IPS-NIHi7 (cell line): ENCODE data around the gene PPFIA3.

Experiments
- DNase-seq: peaks from one replicate; pipeline ENCODE4 v3.0.0; 2012; ENCODE audit warnings: mixed read lengths; ENCODE audit errors: extremely low spot score

Gene PPFIA3

GRCh38 chr19:49148784-49149651 lies 29.7 kb downstream of the PPFIA3 start:
- peak; percentile 92 for DNase-seq

- peak; percentile 46 for DNase-seq
These were observed 30.3 kb downstream of the PPFIA3 start for GRCh38 chr19:49149652-49150105.

- DNase-seq: peak; percentile 74
These were observed 31.0 kb downstream of the PPFIA3 start for GRCh38 chr19:49150106-49150943.

GRCh38 chr19:49150944-49151243 lies 31.6 kb downstream of the PPFIA3 start:
- peak; percentile 6 for DNase-seq

GRCh38 chr19:49151267-49152118 lies 32.1 kb downstream of the PPFIA3 start:
- DNase-seq: peak; percentile 91

GRCh38 chr19:49152119-49152550 lies 32.8 kb downstream of the PPFIA3 start:
- DNase-seq: no peak

- DNase-seq: no peak
These were observed 33.9 kb downstream of the PPFIA3 start for GRCh38 chr19:49153167-49153809.

GRCh38 chr19:49154279-49154678 lies 34.9 kb downstream of the PPFIA3 start:
- no peak for DNase-seq

GRCh38 chr19:49155005-49155819 lies 35.9 kb downstream of the PPFIA3 start, which contains the start of gene HRC:
HRC (minus strand) TSS chr19:49155396; CDS start chr19:49155237, 159 bp downstream.
- no peak for DNase-seq

- DNase-seq: no peak
These were observed 36.5 kb downstream of the PPFIA3 start for GRCh38 chr19:49155820-49156346.

GRCh38 chr19:49157445-49158224 lies 38.3 kb downstream of the PPFIA3 start, which contains the start of gene TRPM4:
TRPM4 (plus strand) TSS chr19:49157792; CDS start chr19:49157867, 75 bp downstream.
- peak; percentile 92 for DNase-seq

- no peak for DNase-seq
These were observed 41.3 kb downstream of the PPFIA3 start for GRCh38 chr19:49160450-49161189.

- no peak for DNase-seq
These were observed 42.6 kb downstream of the PPFIA3 start for GRCh38 chr19:49161987-49162386.

GRCh38 chr19:49165111-49165750 lies 45.9 kb downstream of the PPFIA3 start:
- no peak for DNase-seq

- peak; percentile 56 for DNase-seq
These were observed 46.5 kb downstream of the PPFIA3 start for GRCh38 chr19:49165865-49166301.

GRCh38 chr19:49167857-49168409 lies 48.6 kb downstream of the PPFIA3 start:
- DNase-seq: no peak

- DNase-seq: no peak
These were observed 49.1 kb downstream of the PPFIA3 start for GRCh38 chr19:49168421-49168820.
